ENCODE measurements around the gene WNT5B.

WNT5B gene

GRCh38 chr12:1646569-1647284 lies 17.7 kb downstream of the WNT5B start:
- DNase-seq (ENCODE audit: insufficient read length, low spot score) = no peak
- FAIRE-seq = no peak

DNA sequence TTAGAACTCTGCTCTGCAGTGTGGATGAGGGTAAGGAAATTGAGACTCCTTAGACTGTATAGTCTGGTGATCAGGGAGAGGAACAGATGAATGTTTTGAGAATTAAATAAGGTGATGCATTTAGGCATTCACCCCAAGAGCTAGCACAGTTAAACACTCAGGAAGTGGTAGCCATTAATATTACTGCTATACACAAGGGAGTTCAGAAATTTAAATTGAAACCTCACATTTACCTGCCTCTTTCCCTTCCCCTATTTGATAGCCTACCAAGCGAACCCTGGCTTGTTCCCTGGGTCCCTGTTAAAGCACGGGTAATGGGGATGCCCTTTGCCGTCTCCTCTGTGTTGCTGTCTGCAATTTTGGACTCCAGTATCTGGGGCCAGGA lies 18.2 kb downstream of the WNT5B start:
- no peak for FAIRE-seq
- no peak for DNase-seq (ENCODE audit: insufficient read length, low spot score)

DNA sequence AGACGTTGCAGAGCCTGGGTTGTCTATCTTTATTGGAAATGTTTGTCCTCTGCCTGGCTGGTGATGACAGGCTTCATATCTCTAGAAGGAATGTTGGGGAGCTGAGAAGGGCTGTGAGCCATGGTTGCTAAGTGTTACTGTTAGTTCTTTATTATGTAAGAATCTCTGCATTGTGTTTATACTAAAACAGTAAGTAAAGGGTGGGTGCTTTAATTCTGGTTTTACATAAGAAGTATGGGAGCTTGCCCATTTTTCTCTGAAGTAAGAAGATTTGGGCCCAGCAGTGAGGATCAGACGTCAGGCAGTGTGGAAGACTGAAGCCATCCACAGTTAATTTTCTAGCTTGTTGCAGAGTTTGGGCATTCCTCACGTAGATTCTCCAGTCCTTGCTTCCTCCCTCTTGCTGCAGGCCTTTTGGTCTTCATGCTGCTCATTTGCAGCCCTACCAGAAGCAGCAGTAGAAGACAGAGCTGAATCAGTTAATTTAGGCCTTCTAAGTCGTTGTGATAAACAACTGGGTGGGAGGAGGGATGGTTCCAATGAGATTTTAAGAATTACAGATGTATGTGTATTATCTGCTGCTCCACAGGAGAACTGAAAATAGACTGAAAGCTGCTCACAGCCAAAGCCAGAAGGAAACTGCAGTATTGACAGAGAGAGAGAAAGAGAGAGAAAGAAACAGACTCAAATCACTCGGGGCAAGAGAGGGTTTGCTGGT lies 21.4 kb downstream of the WNT5B start:
- FAIRE-seq (no peak), DNase-seq (ENCODE audit: insufficient read length, low spot score) (no peak)

DNA sequence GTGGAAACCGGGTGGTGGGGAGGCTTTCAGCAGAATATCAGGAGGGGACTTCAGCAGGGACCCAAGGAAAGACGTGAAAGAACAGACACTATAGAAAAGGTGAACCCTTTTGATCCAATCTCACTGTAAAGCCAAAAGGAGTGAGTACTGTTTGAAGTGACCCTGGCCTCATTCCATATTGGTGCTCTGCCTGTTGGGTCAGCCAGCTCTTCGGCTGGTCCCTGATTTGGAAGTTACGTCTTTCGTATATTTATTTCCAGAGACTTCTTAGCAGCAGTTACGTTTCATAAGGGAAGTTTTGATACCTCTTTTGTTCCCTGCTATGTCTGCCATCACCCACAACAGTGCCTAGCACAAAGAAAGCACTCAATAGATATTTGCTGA lies 21.9 kb downstream of the WNT5B start:
- no peak for FAIRE-seq
- DNase-seq (ENCODE audit: insufficient read length, low spot score) = no peak

DNA sequence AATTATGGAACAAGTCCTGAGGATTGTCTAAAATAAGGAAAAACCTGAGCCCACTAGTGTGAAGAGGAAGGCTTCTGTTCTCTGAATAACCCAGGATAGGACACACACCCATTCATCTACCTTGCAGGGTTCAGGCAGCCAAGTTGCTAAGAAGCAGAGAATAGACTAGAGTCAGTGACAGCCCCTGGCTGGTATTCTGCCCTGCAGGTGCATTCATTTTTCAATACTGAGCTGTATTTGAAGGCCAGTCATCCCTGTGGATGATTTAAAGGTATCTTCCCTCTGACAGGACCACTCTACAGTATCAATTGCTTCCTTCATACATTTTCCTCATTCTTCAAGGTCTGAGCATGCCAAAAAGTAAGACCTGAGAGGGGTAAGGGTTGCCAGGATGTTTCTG lies 22.9 kb downstream of the WNT5B start:
- no peak for FAIRE-seq

GRCh38 chr12:1655225-1655788 lies 26.3 kb downstream of the WNT5B start:
- no peak for DNase-seq (ENCODE audit: insufficient read length, low spot score)
- FAIRE-seq = no peak

More for the DNA sequence above, 22.9 kb downstream of the WNT5B start:
- no peak for DNase-seq (ENCODE audit: insufficient read length, low spot score)

GRCh38 chr12:1656902-1657301 lies 27.9 kb downstream of the WNT5B start:
- no peak for FAIRE-seq
- DNase-seq (ENCODE audit: insufficient read length, low spot score) = no peak

DNA sequence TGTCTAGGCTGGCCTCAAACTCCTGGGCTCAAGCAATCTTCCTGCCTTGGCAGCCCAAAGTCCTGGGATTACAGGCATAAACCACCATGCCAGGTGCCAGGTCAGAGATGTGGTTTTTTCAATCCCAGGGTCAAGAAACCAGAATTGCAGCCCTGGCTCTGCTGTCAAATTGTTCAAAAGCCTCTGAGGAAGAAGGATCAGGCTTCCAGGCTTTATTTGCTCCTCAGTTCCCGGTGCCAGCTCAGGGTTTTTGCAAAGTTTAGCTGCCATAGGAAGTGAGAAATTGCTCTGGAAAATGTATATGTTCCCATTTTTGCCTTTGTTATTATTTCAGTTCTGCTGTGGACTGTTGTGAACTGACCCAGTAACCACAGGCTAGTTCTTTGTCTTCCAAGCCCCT lies 28.7 kb downstream of the WNT5B start:
- DNase-seq (ENCODE audit: insufficient read length, low spot score) (no peak), FAIRE-seq (no peak)

DNA sequence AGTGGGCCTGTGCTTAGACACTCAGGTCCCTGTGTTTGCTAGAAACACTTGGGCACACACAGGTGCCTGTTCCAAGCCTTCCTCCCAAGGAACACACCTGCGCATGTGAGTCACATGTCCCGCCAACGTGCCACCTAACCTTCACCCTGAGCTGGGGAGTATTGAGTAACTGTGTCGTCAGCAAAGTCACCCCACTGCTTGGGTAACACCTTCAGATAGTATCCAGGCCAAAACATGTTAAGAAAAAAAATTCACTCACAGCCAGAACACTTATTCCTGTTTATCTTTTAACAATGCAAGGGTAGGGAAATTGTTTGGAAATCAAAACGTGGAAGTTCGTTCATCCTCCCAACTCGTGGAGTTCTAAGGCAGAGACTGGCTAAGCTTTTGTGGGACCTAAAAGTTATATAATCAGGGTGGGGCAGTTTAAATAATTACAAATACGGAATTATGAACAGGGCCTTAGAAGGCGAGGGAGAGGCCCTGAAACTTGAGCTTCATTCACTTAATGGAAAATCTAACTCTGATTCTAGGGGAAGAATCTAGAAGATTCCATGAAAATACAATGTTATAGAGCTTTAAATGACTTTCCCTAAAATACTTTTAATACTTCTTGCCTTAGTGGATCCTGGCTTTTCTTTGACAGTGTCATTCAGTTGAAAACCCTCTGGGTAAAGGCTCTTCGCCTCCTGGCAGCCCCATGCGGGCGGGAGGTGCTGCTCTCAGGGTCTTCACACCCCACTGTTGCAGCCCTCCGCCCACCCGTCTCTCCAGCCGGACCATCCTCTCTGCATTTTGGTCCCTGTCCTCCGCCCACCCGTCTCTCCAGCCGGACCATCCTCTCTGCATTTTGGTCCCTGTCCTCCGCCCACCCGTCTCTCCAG lies 31.5 kb downstream of the WNT5B start:
- FAIRE-seq (no peak), DNase-seq (ENCODE audit: insufficient read length, low spot score) (no peak)

- FAIRE-seq = peak; percentile 70
These were observed 32.7 kb downstream of the WNT5B start for GRCh38 chr12:1661553-1662335.

GRCh38 chr12:1662761-1663439 lies 33.9 kb downstream of the WNT5B start:
- DNase-seq (ENCODE audit: insufficient read length, low spot score) (no peak), FAIRE-seq (no peak)

More at GRCh38 chr12:1661553-1662335, 32.7 kb downstream of the WNT5B start:
- peak; percentile 79 for DNase-seq (ENCODE audit: insufficient read length, low spot score)

DNA sequence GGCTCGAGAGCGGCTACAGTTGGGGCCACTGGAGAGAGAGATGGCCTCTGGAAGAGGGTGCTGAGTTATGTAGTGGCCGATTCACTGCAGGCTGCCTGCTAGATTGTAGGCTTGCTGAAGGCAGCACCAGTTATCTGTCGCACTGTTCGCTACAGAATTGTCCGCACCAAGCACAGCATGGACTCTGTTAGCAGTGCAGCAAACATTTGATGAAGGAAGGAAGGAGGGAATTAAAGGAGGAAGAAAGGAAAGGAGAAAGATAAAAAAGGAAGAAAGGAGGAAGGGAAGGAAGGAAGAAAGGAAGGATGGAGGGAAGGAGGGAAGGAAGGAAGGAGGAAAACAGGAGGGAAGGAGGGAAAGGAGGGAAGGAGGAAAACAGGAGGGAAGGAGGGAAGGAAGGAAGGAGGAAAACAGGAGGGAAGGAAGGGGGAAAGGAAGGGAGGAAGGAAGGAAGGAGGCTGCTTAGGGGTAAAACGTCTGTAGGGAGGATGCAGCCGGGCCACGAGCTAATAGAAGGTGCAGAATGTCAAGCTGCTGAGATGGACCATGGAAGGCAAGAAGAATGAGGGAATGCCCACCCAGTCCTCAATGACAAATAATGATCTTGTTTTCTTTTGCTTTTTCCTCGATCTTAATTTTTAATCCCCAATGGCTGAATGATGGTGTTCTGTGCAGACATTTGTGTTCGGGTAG lies 34.6 kb downstream of the WNT5B start:
- DNase-seq (ENCODE audit: insufficient read length, low spot score) (no peak), FAIRE-seq (no peak)

- FAIRE-seq = no peak
- DNase-seq (ENCODE audit: insufficient read length, low spot score) = no peak
These were observed 36.3 kb downstream of the WNT5B start for GRCh38 chr12:1665366-1665765.

GRCh38 chr12:1666215-1666614 lies 37.2 kb downstream of the WNT5B start:
- DNase-seq (ENCODE audit: insufficient read length, low spot score) (no peak), FAIRE-seq (no peak)

GRCh38 chr12:1666685-1667162 lies 37.7 kb downstream of the WNT5B start:
- FAIRE-seq (no peak), DNase-seq (ENCODE audit: insufficient read length, low spot score) (no peak)

DNA sequence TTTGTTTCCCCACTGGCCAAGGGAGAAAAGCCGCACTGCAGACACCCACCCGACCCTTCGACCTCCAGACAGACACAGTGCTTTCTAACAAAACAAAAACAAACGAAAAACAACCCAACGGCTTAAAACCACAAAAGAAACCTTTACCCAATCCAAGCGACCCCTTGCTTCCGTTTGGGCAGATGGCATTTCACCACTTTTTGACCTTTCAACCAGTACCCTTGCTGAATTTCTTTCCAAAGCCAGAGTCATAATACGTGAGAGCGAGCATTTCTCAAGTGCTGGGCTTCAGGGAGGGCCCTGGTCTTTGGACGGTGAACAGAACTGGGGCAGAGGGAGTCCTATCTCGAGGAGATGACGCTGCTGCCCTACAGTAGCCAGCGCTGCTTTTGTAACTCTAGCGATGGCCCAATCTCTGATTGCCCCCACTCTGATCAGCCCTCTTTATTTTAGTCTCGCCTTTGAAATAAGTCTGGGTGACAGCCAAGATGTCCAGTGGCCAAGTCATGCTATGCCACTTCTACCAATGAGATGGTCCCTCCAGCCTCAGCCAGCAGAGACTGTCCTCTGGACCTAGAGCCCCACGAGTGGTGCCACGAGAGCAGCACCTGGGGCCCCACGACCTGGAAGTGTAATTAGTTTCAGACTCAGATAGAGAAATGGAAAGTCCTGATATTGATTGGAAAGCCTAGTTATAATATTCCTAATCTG lies 40.0 kb downstream of the WNT5B start:
- FAIRE-seq (peak; percentile 35), DNase-seq (ENCODE audit: insufficient read length, low spot score) (no peak)

- FAIRE-seq (no peak), DNase-seq (ENCODE audit: insufficient read length, low spot score) (no peak)
These were observed 41.6 kb downstream of the WNT5B start for GRCh38 chr12:1670358-1671268.
